Activated CD8-positive, alpha-beta memory T cell treated with anti-CD3 and anti-CD28 coated beads, Interleukin-2, amount 50 U/mL, for 48 hours (primary cell): ENCODE data around the gene SUFU.
A peak's percentile ranks its signal among the peaks of the same experiment; 100 is the strongest.
"Not testable (repeated sequence)": the region's sequence is repeated elsewhere in the genome, so short reads cannot be mapped to it uniquely, and the experiment has no call there.

Source experiments
- DNase-seq: peaks from one replicate; pipeline ENCODE4 v3.0.0-alpha.2; 2020

Gene SUFU

DNA sequence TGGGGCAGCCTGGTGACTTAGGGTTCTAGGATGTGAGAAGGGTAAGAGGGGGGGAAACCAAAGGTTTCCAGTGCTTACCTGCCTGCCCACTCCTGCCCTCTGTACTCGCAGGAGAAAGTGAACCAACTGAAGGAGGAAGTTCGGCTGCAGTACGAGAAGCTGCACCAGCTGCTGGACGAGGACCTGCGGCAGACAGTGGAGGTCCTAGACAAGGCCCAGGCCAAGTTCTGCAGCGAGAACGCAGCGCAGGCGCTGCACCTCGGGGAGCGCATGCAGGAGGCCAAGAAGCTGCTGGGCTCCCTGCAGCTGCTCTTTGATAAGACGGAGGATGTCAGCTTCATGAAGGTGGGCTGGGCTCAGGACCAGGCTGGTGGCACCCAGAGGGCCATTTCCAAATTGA is 151.2 kb downstream of the SUFU start:
- DNase-seq = no peak

DNA sequence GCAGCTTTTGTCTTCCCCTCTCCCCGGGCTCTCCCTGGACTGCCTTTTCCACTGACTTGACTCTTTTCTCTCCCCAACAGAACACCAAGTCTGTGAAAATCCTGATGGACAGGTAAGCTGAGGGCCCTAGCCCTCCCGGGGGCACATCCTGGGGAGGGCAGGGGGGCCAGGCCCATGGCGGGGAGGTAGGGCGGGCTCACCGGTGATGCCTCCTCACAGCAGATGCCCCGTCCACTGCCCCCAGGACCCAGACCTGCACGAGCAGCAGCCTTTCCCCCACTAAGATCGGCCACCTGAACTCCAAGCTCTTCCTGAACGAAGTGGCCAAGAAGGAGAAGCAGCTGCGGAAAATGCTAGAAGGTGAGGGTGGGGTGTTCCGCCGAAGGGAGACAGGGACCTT is 152.3 kb downstream of the SUFU start:
- no peak for DNase-seq

DNA sequence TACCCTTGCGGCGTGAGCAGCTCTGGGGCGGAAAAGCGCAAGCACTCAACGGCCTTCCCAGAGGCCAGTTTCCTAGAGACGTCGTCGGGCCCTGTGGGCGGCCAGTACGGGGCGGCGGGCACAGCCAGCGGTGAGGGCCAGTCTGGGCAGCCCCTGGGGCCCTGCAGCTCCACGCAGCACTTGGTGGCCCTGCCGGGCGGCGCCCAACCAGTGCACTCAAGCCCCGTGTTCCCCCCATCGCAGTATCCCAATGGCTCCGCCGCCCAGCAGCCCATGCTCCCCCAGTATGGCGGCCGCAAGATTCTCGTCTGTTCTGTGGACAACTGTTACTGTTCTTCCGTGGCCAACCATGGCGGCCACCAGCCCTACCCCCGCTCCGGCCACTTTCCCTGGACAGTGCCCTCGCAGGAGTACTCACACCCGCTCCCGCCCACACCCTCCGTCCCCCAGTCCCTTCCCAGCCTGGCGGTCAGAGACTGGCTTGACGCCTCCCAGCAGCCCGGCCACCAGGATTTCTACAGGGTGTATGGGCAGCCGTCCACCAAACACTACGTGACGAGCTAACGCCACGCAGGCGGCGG is 153.1 kb downstream of the SUFU start:
- DNase-seq = no peak

DNA sequence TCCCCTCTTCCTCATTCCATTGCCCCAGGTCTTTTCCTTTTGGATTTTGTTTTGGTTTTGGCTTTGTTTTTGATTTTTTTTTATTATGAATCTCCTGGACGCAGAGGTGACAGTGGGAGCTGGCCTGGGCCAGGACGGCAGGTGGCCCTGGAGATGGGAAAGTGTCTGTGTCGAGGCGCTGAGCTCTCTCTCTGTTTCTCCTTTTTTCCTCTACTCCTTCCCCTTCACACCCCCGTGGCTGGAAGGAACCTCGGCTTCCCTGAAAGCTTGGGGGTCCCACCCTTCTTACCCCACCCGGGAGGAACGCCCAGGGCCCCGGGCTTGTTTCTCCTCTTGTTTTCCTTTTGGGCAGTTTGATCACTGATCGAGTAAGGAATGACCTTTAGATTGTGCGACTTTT is 153.7 kb downstream of the SUFU start:
- no peak for DNase-seq

DNA sequence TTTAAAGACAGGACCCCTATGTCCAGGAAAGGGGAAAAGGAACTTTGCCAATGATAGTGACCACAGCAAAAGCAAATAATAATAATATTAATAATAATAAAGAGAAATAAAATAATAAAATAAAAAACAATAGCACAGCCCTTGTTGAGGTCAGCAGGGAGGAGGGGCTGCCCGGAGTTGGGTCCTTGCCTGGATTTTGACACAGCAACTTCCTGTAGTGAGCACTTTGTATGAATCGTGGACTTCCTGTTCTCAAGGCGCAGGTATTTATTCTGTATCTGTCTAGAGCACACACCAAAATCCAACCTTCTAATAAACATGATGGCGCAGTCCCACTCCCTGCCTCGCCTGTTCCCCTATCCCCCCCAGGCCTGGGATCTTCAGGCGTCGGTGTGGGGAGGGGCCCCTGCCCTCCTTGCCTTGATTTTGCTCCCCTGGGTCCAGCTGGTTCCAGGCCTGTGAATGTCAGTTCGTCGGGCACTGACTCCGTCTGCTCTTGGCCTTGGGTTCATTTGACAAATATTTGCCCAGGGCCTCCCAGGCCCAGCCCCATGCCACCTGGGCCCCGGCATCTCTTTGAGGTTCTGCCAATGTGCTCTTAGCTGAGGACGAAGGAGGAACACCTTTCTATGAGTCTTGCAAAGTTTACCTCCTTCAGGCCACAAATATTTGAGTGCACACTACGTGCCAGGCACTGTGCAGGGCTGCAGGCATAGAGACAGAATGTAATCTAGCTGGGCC is 154.4 kb downstream of the SUFU start:
- DNase-seq = no peak

DNA sequence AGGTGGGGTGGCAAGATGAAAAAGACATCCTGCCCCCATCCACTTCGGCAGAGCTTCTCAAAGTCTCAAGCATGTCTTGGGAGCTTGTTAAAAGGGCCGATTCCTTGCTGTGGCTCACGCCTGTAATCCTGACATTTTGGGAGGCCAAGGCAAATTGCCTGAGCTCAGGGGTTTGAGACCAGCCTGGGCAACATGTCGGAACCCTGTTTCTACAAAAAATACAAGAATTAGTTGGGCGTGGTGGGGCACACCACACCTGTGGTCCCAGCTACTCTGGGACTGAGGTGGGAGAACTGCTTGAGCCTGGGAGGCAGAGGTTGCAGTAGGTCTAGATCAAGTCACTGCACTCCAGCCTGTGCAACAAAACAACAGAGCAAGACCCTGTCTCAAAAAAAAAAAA is 155.0 kb downstream of the SUFU start:
- DNase-seq = no peak

DNA sequence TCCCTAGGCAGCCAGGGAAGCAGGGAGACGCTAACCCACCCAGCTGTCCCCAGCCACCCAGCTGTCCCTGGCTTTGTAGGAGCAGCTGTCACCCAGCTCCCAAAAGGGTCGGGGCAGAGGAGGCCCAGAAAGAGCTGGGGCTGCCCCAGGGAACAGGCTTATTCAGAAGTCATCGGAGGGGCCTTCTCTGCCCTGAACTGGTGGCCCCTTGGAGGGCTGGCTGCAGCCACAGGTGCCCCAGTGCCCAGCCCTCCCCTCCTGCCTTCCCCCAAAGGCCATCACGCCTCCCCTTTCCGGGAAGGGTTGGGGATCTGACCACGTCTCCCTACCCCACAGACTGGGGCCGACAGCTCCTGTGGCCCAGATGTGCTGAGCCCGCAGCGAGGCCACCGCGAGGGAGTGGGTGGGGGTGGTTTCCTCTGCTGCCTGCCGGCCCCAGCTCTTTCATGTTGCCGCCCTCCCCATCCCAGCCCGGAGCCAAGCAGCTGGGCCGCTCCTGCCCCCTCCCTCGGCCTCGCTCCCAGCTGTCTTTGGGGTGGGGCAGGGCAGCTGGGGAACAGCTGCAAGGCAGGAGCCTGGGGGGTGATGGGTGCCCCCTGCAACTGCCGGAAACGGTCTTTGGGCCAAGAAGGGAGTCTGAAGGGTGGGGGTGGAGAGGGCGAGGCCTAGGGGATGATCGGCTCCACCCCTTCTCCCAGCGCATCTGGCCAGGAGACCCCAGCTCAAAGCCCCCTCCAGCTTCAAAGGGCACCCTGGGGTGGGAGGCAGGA is 157.3 kb downstream of the SUFU start:
- DNase-seq = peak; percentile 88

DNA sequence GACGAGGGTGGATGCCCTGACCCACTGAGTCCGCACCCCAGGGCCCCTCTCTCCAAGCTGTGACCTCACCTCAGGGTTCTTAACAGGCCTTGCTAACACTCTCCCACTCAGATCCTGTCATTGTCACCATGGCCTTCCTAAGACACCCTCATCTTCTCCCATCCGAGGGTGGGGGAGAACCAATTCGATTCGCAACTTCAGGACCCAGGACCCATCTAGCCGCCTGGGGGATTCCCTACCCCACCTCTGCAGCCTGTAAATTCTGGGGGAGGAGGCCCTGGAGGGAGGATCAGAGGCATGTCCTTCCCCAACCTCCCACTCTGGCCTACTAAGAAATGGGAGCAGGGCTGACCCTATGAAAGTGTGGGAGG is 157.9 kb downstream of the SUFU start:
- no peak for DNase-seq

DNA sequence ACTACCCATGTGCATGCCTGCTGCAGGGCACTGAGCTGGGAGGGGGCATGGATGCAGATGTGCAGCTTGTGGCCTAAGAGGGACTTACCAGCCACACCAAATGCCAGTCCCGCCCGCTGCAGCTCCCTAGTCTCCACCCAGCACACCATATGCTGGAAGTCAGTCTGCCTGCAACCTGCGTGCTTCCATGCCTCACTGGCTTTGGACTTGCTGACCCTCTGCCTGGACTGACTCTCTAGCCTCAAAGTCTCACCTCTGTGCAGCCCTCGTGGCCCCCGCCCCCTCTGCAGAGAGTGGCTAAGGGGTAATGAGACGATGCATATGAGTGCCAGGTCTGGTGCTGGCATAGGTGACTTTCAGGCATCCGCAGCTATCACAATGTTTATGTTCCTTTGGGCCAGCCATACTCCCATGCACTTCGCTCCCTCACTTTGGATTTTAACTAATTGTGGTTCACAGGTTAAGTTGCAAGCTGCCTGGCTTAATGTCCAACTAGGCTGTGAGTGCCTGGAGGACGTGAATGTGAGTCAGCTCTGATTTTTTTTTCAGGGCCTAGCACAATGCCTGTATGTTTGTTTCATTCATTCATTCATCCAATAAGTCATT is 162.2 kb downstream of the SUFU start:
- no peak for DNase-seq

DNA sequence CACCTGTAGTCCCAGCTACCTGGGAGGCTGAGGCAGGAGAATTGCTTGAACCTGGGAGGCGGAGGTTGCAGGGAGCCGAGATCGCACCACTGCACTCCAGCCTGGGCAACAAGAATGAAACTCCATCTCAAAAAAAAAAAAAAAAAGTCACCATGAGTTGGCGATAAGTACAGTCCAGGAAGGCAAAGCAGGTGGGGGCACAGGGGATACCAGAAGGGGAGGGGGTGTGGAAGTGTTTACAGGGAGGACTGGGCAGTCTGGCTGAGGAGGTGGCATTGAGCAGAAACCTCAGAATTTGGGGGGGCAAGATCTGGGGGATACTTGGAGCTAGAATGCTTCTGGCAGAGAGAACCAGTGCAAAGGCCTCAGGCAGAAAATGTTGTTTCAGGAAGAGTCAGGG is 163.6 kb downstream of the SUFU start:
- DNase-seq = not testable (repeated sequence)

DNA sequence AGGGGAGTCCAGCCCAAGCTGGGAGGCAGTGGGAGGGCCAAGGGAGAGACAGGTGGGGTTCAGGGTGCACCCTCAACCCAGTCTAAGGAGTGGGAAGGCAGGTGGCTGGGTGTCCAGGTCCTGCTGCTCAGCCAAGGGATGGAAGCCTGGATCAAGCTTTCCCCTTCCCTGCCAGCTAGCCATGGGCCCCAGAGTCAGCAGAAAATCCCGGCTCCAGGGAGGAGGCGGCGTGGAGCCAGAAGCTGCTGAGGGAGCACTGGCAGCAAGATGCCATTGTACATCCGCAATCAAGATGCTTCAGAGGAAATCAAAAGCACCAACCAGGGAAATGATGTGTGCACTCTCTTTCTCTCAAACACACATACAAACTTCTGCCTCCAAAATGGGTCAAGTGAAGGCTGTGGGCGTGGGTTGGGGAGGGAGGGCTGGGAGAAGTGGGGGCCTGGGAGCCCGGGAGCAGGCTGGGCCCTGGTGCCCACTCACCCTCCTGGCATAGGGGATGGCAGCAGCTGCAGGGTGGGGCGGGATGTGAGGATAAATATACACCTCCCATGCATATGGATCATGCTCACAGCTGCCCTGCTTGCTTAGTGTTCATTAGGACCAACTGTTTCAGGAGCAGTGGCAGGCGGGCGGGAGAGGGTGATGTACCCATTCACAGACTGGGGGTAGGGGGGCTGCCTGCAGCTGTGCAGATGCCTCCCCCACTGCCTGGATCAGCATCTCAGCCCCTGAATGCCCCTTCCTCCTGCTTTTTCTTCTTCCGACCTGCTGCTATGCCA is 164.7 kb downstream of the SUFU start:
- no peak for DNase-seq

DNA sequence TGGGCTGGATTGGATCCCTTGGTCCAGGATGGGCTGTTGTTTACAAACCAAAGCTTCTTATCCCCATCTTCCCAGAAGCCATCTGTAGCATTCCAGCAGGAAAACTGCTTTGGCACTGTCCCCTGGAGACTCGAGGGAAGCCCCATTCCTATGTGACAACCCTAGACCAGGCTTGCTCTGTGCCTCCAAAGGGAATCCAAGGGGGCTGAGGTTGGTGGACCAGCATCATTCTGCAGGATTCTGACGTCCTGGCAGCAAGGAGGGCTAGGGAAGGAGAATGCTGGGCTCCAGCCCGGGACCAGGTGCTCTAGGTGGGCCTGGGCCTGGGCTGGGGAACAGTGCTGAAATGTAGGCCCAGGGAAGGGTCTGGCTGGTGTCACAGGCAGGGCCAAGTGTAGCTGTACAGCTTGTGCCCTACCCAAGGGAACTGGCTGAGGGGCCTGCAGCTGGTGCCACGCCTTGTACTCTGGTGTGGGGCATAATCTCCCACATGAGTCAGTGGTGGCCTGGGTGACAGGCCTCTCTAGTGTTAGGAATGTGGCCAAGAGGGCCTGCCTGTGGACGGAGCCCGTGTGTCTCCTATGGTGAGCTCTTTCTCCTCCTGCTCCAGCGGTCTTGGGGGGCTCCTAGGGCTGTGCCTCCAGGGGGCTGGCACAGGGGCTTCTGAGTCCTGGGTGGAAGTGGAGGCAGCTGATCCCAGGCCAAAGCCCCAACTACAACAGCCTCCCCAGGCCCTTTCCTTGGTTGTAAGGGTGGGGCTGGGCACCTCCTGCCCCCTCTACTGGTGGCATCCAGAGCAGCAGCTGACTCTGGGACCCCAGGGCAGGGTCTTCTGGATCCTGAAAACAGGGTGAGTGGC is 165.7 kb downstream of the SUFU start:
- no peak for DNase-seq

DNA sequence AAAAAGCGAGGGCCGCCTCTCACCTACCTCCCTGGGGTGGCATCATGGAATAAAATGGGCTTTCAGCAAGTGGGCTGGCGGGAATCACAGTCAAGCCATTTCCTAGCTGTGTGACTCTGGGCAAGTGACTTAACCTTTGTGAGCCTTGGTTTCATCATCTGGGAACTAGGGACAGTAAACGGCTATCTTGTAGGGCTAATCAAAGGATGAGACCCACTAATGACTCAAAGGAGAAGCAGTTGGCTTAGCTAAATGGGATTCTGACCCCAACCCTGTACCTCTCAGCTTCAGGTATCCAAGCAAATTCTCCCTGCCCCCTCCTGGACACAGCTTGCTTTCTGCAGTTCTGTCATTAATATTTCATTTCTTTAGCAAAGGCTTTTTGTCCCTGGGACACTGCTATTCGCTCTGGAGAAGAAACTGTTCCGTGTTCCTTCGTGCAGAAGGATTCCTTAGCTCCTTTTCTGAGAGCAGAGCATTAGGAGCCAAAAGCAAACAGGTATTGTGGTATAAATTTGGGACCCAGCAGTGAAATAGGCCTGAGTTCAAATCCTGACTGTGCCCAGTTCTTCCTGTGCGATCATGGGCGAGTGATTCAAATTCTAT is 166.4 kb downstream of the SUFU start:
- no peak for DNase-seq

DNA sequence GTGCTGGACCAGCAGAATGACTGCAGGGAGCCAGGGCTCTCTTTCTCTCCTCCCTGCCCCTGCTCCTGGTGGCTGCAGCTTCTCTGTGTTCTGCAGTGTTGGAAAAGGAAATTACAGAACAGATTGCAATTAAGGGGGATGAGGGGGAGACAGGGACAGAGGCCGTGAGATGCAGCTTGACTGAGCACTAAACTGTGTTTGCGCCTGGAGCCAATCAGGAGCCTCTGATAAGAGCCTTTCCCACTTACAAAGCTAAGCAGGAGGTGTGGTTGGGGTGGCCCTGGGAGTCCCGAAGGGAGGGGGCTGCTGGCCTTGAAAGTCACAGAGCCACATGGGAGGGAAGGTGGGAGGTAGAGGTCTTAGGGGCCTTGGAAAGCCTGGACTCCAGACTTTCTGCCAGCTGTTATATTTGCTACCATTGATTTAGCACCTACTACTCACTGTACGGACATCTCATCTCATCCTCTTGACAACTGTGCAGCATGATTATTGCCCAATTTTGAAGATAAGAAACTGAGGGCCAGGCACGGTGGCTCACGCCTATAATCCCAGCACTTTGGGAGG is 167.2 kb downstream of the SUFU start:
- no peak for DNase-seq

DNA sequence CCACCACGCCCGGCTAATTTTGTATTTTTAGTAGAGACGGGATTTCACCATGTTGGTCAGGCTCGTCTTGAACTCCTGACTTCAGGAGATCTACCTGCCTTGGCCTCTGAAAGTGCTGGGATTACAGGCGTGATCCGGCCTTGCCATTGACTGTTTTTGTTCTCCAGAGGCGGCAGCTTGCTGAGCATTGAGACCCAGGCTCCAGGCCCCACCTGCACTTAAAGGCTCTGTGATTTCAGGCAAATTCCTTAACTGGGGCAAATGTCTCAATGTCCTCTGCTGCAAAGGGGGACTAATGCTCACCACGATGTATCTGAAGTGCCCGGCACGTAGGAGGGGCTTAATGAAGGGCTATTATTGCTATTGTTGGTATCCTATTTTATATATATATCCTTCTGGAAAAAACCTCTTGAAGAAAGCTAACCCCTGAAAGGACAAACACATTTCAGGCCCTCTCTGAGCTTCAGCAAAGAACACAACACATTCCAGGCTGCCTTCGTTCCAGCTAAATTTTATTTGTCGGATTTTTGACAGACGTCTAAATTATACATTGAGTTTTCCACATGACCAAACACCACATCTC is 169.6 kb downstream of the SUFU start:
- DNase-seq = no peak

DNA sequence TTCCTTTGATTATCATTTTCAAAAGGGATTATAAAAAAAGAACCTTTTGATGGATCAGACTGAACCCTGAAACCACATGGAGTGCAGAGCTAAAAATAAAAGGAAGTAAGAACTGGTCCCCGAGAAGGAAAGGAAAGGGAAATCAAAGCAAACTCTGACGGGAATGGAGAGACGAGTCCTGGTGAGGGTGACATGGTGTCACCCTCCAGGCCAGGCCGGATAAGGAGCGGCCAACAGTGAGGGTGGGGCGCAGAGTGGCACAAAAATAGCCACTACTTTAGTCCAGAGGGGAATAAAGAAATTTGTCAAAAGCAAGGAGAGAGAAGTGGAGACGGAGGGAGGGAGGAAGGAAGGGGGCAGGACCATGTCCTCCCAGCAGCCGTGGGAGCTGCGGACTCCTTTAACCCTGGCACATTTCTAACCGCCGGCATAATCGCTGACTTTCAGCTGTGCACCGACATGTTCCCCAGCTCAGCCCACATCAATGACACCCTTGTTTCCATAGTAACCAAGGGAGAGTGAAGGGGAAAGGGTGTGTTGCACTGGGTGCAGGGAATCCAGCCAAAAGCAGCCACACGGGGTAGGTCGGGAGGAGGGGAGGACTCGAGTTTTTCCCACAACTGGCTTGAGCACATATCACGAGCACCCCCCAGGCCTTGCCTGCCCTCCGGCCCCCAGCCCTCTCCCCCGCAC is 170.2 kb downstream of the SUFU start:
- DNase-seq = peak; percentile 78

DNA sequence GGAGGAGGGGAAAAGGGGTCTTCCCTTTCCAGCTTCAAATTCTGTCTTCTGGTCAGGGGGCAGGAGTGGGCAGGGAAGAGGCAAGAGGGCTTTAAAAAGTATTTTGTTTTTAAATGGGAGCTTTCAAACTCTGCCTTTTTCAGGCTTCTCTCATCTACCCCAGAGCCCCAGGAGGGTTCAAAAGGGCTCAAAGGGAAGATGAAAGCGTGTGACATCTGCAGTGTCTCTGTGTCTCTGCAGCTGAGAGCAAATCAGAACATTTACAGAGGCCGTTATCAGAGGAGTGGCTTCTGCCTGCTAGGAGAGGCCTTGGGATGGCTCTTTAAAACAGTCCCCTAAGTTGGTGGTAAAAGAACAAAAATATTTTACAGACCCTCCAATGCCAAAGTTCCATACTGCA is 170.8 kb downstream of the SUFU start:
- no peak for DNase-seq

DNA sequence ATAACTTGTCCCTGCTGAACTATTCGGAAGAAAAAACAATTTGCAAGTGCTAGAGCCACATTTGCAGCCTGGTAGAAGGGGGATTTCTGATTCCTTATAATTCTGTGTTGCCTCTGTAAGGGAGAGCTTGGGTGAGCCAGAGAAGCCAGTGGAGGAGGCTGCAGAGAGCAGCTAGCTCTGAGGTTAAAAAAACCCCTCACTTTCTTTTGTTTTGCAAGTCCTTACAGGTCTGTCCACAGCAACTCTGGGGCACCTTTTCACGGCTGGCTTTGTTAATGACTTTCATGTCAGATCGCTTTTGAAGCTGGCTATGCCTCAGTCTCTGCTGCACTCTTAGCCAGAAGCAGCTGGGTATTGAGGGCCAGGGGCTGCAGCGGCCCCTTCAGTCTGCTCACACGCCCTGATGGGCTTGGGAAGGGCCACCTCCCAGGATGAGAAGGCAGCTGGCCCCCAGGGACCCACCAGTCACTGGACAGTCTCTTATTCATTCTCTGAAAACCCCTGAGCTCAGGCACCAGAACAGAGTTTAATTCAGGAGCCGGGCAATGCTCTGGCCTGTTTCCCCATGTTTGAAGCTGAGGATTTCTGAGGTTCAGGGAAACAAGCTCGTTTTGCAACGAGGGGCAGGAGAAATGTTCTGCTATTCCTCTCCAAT is 171.4 kb downstream of the SUFU start:
- no peak for DNase-seq

DNA sequence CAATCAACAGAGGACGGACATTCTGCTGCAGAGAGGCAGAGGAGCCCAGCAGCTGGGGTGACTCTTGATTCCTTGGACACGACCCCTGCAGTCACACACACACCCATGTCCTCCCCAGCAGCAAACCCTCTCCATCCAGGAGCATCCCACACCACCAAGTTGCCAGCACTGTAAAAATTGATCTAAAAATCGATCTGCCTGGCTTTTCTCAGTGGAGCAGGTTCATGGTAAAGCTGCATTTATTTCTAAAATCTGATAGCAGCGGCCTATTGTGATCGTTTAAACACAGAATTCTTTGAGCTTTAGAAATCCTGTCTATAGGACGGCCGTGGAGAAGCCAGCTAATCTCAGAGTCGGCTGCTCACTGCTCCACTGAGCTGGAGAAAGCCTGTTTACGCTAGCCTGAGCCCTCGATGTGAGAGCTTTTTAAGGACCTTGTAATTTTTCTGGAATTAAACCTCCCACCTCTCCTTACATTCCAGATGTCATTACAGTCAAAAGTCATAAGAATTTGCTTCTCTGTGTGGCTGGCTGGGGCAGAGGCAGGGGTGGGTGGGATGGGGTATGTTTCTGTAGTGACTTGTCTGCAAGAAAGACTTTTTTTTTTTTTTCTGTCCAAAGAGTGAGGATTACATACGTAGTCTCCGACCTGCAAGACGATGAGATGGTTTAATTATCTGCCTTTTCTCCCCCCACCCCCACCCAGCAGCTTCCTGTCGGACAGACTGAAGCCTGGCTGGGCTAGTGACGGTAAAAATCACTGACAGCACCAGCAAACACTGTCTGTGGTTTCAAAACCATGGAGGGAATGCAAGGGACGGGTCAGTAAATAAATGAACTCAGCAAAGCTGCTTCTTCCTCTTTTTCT is 172.1 kb downstream of the SUFU start:
- DNase-seq = no peak
